Measurements from ENCODE around the gene E2F4.

The E2F4 gene

DNA sequence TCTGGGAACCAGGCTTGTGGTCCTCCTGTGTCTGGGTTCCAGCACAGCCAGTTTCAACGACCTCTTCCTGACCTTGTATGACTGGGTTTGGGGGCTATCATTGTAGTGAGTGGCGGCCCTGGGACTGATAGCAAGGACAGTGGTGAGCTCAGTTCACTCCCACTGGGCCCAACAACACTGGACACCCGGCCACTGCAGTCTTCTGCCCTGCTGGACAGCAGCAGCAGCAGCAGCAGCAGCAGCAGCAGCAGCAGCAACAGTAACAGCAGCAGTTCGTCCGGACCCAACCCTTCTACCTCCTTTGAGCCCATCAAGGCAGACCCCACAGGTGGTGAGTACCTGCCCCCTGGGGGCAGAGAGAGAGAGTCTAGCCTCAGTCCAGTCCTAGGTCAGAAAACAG, 3.7 kb downstream of the E2F4 start:
- DNase-seq: no peak

DNA sequence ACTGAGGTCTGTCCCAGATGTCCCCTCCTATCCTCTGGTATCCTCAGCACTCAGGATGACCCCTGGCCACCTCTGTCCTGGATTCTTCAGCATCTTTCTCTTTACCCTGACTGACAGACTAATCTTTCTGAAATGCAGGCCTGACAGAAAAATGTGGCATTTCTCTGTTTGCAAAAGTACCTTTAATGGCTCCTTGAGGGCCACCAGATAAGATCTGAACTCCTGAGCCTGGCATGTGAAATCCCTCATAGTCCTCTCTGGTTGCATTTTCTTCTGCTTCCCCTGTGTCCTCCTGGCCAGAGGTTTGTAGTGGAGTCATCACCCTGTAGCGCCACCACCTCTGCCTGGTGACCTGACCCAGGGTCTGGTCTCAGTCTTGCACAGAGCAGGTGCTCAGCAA, 4.9 kb downstream of the E2F4 start:
- DNase-seq: no peak

DNA sequence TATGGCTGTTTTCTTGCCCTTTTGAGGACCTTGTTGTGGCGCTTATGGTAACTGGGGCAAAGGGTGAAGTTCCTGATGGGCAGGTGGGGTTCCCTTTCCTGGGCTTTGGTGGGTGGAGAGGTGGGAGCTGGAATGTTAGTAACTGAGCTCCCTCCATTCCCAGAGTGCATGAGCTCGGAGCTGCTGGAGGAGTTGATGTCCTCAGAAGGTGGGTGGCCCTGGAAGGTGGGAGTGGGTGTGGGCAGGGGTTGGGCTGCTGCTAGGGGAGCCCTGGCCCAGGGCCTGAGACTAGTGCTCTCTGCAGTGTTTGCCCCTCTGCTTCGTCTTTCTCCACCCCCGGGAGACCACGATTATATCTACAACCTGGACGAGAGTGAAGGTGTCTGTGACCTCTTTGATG, 5.7 kb downstream of the E2F4 start:
- no peak for DNase-seq

DNA sequence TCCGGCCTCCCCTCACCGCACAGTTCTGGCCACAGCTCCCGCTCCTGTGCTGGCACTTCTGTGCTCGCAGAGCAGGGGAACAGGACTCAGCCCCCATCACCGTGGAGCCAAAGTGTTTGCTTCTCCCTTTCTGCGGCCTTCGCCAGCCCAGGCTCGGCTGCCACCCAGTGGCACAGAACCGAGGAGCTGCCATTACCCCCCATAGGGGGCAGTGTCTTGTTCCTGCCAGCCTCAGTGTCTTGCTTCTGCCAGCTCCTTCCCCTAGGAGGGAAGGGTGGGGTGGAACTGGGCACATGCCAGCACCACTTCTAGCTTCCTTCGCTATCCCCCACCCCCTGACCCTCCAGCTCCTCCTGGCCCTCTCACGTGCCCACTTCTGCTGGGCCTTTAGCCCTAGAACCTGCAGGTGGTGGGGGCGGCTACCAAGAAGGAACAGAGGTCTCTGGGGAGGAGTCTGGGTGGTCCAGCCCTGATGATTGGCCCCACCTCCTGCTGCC, 6.3 kb downstream of the E2F4 start:
- DNase-seq: peak; percentile 39

GRCh38 chr16:67199011-67199807, 7.3 kb downstream of the E2F4 start, which contains the start of gene ELMO3:
Gene ELMO3 (plus strand): TSS chr16:67199131. CDS start chr16:67199327, 196 bp downstream.
- DNase-seq: peak; percentile 72

GRCh38 chr16:67199808-67200198, 7.8 kb downstream of the E2F4 start:
- DNase-seq: no peak

DNA sequence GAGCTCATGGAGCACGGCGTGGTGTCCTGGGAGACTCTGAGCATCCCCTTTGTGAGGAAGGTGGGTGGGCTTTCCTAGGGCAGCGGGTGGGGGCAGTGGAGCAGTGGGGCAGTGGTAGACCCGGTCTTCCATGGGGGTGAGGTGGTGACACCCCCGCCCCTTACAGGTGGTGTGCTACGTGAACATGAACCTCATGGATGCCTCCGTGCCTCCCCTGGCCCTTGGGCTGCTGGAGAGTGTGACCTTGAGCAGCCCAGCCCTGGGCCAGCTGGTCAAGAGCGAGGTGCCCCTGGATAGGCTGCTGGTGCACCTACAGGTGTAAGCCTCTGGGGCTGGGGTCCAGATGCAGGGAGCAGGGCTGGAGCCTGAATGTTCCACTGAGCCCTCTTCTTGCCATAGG, 8.5 kb downstream of the E2F4 start:
- DNase-seq: no peak

- no peak for DNase-seq
These were observed 9.7 kb downstream of the E2F4 start for GRCh38 chr16:67201411-67202345.

DNA sequence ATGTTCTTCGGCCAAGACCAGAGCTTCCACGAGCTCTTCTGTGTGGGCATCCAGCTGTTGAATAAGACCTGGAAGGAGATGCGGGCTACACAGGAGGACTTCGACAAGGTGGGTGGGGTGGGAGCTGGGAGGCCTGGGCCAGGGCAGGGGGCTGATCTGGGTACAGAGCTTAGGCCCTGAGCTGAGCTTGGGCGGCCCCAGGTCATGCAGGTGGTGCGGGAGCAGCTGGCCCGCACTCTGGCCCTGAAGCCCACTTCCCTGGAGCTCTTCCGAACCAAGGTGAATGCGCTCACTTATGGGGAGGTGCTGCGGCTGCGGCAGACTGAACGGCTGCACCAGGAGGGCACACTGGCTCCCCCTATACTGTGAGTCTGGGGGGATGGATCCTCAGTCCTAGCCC, 10.5 kb downstream of the E2F4 start:
- no peak for DNase-seq

DNA sequence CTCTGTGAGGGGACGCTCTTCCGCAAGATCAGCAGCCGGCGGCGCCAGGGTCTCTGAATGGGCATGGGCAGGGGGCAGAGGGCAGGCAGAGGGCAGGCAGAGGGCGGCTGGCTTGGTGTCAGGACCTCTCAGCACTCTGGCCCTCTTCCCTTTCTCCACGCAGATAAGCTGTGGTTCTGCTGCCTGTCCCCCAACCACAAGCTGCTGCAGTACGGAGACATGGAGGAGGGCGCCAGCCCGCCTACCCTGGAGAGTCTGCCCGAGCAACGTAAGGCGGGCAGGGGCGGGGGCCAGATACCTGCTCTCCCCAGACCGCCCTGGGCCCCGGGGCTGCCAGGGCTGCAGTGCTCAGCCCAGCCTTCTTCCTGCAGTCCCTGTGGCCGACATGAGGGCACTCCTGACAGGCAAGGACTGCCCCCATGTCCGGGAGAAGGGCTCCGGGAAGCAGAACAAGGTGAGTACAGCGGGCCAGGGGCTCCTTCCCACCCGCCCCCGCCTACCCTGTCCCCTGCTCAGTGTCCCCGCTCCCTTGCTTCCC, 11.1 kb downstream of the E2F4 start:
- no peak for DNase-seq

DNA sequence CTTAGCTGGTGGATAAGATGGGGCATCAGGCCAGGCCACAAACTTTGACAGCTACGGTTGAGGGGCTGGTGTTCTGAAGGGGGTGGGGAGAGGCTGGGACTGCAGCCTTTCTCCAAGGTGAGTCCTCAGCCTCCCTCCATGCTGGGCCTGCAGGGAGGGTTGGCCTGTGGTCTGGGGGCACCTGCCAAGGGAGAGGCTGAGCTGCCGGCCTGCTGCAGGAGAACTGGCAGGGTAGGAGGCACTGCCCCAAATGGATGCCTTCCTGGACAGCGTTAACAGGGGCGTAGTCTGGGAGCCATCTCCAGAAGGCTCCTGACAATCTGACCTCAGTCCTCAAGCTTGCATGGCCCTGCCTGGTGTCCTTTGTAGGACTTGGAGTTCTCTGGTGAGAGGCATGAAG, 12.1 kb downstream of the E2F4 start:
- DNase-seq: no peak

DNA sequence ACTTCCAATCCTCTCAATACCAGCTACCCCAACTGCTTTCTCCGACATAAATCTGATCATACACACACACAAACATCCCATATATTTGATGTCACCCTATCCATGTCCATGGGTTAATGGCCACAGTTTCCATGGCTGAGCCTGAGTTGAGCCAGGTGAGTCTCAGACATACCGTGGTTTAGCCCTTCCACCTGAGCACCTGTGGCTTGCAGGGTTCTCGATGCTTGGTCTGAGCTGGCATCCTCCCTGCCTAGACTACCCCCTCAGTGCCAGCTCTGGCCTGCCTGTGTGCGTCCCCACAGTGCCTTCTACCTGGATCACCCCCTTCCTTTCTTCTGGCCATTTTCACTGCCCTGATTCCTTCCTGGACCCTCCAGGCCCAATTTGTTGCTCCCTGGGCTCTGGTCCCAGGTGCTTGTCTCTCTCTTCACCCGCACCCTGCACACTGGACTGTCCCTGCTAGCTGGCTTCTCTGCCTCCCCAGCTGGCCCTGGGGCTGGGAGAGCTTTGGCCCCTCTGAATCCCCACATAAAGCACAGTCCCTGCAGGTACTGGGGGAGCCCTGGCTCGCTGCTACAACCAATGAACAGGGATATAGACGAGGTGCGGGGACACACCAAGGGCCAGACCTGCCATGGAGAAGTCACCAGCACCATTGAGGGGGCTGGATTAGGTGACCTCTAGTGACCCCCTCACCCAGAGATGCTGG, 14.3 kb downstream of the E2F4 start:
- DNase-seq: no peak

GRCh38 chr16:67206838-67207248, 14.9 kb downstream of the E2F4 start:
- DNase-seq: no peak

GRCh38 chr16:67207249-67208091, 15.5 kb downstream of the E2F4 start:
- DNase-seq: no peak

GRCh38 chr16:67208154-67208896, 16.4 kb downstream of the E2F4 start:
- no peak for DNase-seq

GRCh38 chr16:67209565-67209964, 17.6 kb downstream of the E2F4 start:
- DNase-seq: no peak

- DNase-seq: no peak
These were observed 18.3 kb downstream of the E2F4 start for GRCh38 chr16:67210069-67210937.

DNA sequence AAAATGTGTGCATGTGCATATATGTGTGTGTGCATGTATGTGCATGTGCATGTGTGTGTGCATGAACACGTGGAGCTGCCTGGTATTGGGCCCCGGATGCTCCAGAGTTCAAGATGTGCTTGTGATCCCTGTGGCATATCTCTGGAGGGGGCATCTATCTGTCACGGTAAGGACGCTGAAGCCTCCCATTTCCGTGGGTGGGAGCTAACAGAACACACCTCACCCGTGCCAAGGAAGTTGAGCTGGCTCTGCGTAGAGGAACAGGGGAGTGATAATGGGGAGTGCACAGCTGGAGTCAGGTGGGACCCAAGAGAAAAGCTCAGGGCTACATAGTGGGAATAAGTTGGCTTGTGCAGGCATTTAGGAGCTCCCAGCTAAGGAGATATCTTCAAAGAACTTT, 19.7 kb downstream of the E2F4 start:
- no peak for DNase-seq

DNA sequence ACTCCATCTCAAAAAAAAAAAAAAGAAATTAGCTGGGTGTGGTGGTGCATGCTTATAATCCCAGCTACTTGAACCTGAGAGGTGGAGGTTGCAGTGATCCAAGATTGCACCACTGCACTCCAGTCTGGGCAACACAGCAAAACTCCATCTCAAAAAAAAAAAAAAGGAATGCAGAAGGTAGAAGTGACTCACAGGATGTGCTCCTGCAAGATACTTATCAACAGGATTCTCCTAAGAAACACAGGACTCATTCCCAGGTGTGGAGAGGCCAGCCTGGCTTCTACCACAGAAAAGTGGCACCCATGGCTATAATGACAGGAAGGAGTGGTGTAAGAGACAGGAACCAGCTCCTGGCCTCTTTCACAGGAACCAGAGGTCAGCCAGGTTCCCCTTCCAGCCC, 20.8 kb downstream of the E2F4 start:
- DNase-seq: no peak
